HG02885 (cell line): ENCODE results near the gene CAMTA1.

Source experiments
- ATAC-seq: cut with Tn5 transposase; IDR thresholded peaks from one replicate; pipeline ENCODE4 v1.9.1; 2021; ENCODE audit warnings: mild to moderate bottlenecking; ENCODE audit not compliant: unreplicated experiment, poor library complexity

CAMTA1 gene

DNA sequence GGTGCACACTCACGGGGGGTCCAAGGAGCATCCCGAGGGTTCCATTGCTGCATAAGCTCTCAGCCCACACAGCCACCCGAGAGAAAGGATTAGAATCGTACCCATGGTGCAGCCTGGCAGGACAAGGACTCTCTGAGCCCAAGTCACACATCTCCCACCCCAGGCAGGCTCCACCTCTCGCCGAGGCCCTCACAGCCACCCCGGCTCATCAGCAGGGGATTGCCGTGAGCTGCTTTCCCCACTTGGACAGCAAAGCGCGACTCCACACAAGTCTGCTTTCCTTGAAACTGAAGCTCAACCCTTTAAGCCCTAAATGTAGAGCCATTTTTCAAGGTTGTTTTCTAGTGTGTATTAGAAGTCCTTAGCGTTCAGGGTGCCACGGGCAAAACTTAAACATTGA, 679.5 kb downstream of the CAMTA1 start:
- no peak for ATAC-seq

DNA sequence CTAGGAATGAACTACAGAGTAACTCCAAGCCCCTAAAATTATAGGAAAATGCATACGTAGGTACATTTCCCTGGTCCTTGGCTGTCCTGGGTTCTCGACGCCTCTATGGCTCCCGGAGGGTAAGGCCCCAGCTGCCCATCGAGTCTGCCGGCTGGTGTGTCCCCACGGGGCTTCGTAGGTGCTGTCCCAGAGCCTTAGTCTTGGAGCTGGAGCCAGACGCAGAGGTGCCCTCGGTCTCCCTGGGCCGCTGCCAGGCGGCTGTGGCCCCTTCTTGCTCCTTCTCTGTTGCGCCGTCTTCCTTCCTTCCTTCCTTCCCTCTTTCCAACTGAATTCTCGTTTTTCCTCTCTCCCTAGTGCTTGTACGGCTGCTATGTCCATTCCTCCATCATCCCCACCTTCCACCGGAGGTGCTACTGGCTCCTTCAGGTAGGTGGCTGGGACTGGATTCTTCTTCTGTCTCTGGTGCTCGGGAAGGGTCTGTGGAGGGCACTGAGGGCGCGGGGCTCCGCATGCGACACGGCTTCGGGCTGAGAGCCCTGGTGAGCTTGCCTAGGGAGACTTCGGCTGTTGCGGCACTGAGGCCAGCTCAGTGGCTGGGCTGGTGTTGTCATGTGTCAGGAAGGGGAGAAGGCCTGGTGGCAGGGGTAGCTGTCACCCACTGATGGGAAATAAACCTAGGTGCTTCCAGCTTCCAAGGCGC, 682.4 kb downstream of the CAMTA1 start:
- no peak for ATAC-seq

DNA sequence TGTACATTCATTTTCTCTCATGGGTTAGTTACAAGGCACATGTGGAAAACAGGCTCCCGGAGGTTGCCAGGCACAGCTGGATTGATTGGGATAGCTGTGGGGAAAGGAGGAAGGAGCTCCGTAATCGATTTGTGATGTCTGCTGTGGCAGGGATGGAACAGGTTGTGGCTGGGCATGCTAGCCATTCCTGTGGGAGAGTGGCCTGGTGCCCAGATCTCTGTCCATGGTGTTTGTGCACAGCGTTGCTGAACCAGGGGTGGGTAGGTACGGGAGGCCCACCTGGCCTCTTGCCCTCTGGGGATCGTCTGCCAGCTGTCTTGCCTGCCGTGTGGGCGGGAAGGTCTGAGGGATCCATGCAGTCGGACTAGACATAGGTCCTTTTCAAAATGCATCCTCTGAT, 683.0 kb downstream of the CAMTA1 start:
- ATAC-seq, result no peak

GRCh38 chr1:7469255-7469938, 684.1 kb downstream of the CAMTA1 start:
- no peak for ATAC-seq

DNA sequence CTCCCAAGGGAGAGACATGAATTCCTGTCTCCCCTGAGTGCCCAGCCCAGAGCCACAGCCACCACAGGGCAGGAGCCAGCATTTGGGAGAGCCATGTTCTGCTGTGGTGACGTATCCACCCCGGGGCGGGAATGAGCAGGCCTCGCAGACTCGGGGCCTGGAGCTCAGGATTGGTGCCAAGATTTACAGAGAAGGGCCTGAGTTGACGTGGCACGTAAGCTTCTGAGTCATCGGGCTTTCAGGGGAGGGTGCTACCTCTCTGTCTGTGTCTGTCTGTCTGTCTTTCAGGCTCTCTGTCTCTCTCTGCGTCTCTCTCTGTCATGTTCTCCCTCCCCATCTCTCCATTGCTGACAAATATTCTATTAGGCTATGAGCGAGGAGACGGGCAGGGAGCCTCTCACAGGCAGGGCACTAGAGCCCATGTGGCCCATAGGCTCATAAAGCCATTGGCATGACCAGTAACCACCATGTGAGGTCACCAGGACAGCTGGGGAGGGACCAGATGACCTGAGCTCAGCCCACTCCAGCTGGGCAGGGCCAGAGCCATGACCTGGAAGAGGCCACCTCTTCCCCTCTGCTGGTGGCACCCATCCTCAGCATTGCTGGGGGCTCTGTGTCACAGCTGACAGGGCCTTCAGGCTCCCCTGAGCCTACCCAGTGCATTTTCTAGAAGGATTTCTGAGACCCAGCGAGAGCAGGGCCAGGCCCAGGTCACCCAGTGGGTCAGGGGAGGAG, 685.8 kb downstream of the CAMTA1 start:
- no peak for ATAC-seq

- ATAC-seq, result no peak
These were observed 686.6 kb downstream of the CAMTA1 start for GRCh38 chr1:7471836-7472235.

DNA sequence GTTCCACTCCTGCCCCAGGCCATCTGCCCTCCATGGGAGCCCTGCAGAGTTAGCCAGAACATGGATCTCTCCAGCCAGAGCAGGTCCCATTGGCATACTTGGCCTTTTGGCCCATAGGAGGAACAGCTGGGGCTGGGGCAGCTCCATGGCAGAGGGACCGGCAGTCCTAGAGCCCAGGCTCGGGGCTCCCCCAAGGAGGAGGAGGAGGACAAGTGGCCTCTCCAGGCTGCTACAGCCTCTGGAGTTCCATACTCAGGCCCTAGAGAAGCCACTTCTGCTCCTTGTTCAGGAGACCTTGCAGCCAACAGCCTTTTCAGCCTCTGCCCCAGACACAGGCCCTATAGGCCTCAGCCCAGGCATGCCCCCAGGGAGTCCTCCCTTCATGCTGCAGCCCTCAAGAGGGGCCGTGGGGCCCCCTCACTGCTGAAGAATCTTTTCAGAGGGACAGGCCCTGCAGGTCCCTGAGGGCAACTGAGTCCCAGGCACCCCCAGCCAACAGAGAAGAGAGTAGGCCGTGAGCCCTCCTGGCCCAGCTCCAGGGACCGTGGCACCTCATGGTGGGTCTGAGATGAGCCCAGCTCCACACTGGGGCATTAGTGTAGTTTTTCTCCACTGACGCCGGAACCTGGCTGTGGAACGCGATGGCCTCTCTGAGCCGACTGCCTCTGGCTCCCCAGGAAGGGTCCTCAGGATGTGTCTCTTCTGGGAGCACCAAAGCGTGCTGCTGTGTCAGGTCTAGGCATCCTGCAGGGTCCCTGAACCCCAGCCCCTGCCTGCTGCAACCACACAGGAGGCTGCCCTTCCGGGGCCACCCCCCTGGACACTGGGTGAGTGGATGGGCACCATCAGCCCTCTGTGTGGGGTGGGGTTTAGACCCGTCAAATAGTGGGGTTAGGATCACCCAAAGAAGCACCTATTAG, 688.2 kb downstream of the CAMTA1 start:
- no peak for ATAC-seq

- ATAC-seq, result no peak
These were observed 688.9 kb downstream of the CAMTA1 start for GRCh38 chr1:7474143-7474490.

DNA sequence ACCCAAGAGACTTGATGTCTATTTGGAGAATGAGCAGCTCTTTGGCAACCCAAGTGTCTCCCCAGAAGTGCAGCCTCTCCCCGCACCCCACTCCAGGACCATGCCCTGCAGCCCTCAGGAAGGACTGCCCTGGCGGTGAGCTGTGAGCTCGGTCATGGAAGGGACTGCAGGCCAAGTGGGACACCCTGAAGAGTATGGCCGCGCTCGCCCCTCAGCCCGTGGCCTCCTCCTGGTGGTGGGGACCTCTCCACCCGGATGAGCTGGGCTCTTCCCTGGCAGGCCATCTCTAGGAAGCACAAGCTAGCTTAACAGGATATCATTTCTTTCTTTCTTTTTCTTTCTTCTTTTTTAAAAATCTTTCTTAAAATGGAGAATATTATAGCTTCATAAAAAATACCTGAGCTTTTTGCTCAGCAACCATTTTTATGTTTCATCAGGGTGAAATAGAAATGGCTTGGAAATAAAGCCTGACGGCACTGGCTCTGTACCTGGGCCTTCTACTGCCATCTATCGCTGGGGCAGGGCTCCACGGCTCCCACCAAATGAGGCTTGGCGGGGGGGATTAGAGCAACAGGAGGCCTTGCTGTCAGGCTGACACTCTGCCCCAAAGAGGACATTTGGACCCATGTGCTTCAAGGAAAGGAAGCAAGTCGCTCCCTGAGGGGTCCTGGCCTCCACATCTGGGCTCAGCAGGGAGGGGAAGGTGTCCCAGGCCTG, 689.7 kb downstream of the CAMTA1 start:
- ATAC-seq, result no peak

DNA sequence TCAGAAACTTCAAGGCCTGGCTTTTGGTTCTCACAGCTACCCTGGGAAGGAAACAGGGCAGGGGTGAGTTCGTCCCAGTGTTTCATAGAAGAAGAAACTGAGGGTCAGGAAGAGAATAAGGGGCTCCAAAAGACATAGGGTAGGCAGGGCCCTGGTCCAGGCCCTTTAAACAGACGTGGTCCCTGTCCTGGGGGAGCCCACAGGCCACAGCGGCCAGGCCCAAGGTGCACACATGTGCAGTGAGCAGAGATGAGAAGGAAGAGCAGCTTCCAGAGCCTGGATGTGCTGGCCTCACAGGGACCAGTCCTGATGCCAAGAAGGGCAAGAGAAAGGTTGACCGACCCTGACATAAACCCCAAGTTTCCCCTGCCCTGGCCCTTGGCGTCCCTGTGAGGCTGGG, 690.4 kb downstream of the CAMTA1 start:
- no peak for ATAC-seq

DNA sequence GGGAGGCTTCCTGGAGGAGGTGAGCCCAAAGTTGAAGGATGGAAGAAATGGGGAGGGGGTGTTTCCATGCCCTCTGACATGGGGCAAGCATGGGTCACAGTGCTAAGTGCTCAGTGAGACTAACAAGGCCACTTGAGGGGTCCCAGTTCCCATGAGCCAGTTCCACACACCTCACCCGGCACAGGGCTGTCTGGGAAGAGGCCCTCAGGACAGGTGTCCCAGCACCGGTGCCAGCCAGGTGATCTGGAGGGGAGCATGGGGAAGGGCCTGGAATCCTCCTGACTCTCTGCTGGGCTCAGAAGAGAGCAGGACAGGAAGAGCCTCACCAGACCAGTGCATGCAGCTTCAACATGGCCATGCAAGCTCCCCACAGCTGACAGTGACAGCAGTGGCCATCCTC, 691.1 kb downstream of the CAMTA1 start:
- no peak for ATAC-seq

DNA sequence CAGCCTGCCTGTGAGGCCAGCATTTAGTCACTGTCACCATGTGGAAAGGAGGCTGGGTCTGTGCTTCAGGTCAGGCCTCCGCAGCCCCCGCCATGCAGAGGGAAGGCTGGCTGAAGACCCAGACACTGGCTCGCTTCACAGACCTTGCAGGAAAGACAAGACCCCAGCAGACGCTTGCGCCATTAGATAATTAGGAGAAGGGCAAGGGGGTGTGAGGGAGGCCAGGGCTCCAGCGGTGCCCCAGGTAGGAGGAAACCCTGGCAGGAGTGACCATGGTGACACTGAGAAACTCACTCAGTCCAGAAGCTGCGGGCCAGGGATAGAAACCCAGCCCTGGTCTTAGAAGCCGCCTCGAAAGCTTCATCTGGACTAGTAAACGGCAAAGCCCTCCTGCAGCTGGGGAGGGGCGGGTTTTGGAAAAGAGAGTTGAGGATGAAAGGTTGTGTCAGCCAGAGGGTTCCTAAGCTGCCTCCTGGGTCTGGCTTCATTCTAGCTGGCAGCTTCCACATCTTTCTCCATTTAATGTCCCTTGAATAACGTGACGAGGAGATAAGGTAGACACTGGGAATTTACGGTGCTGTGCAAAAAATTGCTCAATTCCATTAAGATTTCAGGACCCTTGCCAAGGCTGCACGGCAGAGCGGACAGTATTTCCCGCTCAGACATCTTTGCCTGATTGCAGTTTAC, 691.8 kb downstream of the CAMTA1 start:
- no peak for ATAC-seq

DNA sequence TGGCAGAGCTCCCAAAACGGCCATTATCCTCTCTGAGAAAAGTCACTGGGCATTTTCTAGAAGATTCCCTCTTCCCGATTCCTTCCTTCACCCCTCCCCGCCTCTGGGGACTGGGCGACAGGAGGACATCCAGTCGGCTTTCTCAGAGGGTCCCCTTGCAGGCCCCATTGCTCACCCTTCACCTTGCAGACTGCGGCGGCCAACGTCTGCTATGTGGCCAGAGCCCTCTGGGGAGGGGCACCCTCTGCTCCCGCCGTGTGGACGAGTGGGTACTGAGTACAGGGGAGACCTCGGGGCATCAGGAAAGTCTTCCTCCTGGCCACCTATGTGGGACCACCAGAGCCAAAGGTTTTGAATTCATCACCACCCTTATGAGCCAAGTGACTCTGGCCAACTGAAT, 692.3 kb downstream of the CAMTA1 start:
- ATAC-seq, result no peak

DNA sequence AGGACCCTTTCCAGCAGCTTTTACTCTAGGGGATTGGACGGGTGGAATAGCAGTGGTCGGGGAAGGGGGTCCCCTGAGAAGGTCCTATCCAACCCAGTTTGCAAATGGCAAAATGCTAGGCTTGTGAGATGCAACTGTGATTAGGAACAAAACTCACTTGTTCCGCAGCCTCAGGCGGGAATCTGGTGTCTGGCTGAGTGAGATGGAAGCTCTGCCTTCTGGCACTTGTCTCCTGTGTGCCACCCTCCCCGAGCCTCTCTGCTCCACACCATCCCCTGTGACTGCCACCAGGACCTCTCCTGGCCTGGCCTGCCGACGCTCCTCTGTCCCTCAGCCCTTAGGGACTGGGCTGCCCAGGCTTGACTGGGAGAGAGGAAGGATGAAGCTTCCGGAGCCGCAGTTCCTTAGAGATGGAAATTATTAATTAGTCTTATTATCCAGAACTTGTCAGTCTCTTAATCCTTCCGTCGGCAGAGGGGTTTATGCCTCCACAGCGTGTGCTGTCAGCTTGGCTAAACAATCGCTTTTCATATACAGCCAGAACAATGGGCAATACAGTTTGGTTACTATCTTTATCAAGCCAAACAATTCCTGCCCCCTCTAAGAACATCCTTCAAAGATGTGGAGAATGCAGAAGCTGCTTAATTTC, 693.0 kb downstream of the CAMTA1 start:
- ATAC-seq, result no peak

DNA sequence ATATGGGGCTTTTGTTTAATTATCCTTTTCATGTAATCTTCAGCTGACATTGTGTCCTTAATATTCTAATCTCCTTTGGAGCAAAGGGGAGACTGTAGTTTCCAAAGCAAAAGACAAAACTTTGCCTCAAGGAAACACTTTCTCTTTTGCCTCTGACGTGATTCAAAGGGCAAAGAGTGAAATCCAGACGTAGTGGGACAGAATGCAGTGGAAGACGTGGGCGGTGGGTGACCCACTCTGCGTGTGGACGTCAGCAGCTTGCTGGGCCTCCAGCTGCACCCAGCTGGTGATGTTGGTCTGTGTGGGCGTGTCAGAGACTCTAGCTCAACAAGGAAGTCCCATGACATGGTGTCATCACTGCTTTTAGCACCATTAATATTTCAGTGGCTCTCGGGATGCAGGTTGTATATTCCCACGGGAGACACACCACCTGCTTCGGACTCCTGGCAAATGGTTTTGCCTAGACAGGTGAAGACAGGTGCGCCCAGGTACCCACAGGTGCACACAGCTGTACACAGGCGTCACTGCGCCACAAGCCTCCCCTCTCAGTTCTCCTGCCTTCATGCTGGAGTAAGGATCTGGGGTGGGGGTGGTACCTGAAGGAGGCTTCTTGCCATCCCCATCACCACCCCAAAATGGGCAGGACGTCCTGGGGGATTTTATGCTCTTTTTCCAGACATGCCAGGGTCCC, 693.7 kb downstream of the CAMTA1 start:
- ATAC-seq, result no peak

- no peak for ATAC-seq
These were observed 694.3 kb downstream of the CAMTA1 start for GRCh38 chr1:7479571-7479970.

DNA sequence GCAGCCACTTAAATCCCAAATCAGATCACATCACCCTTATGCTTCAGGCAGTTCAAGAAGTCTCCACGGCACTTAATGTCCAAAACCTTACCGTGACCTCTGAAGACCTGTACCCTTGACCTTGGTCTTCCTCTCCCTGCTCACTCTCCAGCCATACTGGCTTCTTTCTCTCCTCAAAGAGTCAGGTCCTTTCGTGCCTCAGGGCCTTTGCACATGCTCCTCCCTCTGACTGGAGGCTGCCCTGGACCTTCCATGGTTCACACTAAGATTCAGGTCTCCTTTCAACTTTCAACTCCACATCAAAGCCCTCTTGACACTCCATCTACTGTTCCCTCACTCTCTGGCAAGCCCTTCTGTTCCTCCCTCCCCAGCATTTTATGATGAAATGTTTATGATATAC, 695.9 kb downstream of the CAMTA1 start:
- ATAC-seq, result no peak

DNA sequence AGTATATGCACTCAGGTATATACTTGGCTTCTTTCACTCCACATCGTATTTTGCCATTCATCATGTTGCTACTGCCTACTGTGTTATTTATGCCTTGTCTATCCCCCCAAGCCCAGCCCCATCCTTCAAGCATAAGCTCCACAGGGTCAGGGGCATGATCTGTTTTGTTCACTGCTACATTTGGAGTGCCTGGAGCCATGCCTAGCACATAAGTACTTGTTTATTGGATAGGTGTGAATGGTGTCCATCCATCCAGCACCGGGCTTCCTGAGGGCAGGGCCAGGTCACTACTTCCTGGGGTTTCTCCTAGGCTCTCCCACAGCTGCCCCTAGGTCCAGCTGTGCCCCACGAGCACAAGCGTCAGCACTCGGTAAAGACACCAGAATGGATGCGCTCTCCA, 696.8 kb downstream of the CAMTA1 start:
- ATAC-seq, result no peak
